GM18508 (cell line): ENCODE measurements around the gene VKORC1.

Experiments used
- ATAC-seq: cut with Tn5 transposase; IDR thresholded peaks from one replicate; pipeline ENCODE4 v1.9.1; 2021; ENCODE audit warnings: moderate number of reproducible peaks; ENCODE audit not compliant: insufficient read depth, unreplicated experiment

The VKORC1 gene

GRCh38 chr16:31084584-31085302 lies 9.9 kb downstream of the VKORC1 start:
- no peak for ATAC-seq

GRCh38 chr16:31083981-31084380 lies 10.6 kb downstream of the VKORC1 start:
- no peak for ATAC-seq

GRCh38 chr16:31083556-31083955 lies 11.0 kb downstream of the VKORC1 start:
- ATAC-seq: no peak

- no peak for ATAC-seq
Observed at GRCh38 chr16:31083081-31083480, 11.5 kb downstream of the VKORC1 start.

- no peak for ATAC-seq
Observed at GRCh38 chr16:31082368-31083045, 12.1 kb downstream of the VKORC1 start.

- ATAC-seq: no peak
Observed at GRCh38 chr16:31081428-31082351, 12.9 kb downstream of the VKORC1 start.

- no peak for ATAC-seq
Observed at GRCh38 chr16:31080756-31081419, 13.7 kb downstream of the VKORC1 start.

GRCh38 chr16:31080035-31080629 lies 14.5 kb downstream of the VKORC1 start:
- ATAC-seq: no peak

- no peak for ATAC-seq
Observed at GRCh38 chr16:31079342-31079944, 15.2 kb downstream of the VKORC1 start.

- ATAC-seq: no peak
Observed at GRCh38 chr16:31078597-31079341, 15.8 kb downstream of the VKORC1 start.

- ATAC-seq: no peak
Observed at GRCh38 chr16:31077592-31078396, 16.8 kb downstream of the VKORC1 start.

- no peak for ATAC-seq
Observed at GRCh38 chr16:31077024-31077423, 17.6 kb downstream of the VKORC1 start.

GRCh38 chr16:31076319-31076718 lies 18.3 kb downstream of the VKORC1 start:
- ATAC-seq: no peak

GRCh38 chr16:31074814-31075183 lies 19.8 kb downstream of the VKORC1 start:
- no peak for ATAC-seq

GRCh38 chr16:31073970-31074813 lies 20.4 kb downstream of the VKORC1 start, which contains the start of the genes ZNF646 and ZNF668:
TSS of gene ZNF646 (plus strand) at chr16:31074422. CDS start at chr16:31076325, 1,903 bp downstream.
TSS of gene ZNF668 (minus strand) at chr16:31074240. CDS start at chr16:31064459, 9,781 bp downstream.
- peak; percentile 50 for ATAC-seq

- ATAC-seq: peak; percentile 25
Observed at GRCh38 chr16:31073142-31073969, 21.2 kb downstream of the VKORC1 start.
